Stomach (tissue), 4 donors: ENCODE measurements around the gene ADCY5.

Source experiments
- EP300 ChIP-seq: sonication (generic); formaldehyde crosslinking; IDR thresholded peaks from one replicate; pipeline ENCODE4 v1.6.1; 2017; ENCODE audit warnings: antibody characterized with exemption
- POLR2A ChIP-seq, 4 donors: fragments of 450-650 bp; IDR thresholded peaks; one replicate each; pipeline ENCODE4 v1.6.1; 2016; ENCODE audit warnings: antibody characterized with exemption in 4 of 4, control low read depth in 2 of 4, mild to moderate bottlenecking in 1 of 4, moderate library complexity in 1 of 4
- POLR2AphosphoS5 ChIP-seq, 3 donors: sonication (generic); formaldehyde crosslinking; IDR thresholded peaks; one replicate each; pipeline ENCODE4 v1.6.1; 2016; ENCODE audit warnings: antibody characterized with exemption in 3 of 3
- TF ChIP-seq, protein P1 (sequence below), 7 experiments: fragments of 450-650 bp in 4 of 7; fragments of 200-600 bp in 3 of 7; sonication (generic) in 3 of 7; IDR thresholded peaks; one replicate each; pipeline ENCODE4 v1.5.1; 2016 to 2019; ENCODE audit warnings: antibody characterized with exemption in 7 of 7, control low read depth in 2 of 7, mild to moderate bottlenecking in 1 of 7

DNA sequence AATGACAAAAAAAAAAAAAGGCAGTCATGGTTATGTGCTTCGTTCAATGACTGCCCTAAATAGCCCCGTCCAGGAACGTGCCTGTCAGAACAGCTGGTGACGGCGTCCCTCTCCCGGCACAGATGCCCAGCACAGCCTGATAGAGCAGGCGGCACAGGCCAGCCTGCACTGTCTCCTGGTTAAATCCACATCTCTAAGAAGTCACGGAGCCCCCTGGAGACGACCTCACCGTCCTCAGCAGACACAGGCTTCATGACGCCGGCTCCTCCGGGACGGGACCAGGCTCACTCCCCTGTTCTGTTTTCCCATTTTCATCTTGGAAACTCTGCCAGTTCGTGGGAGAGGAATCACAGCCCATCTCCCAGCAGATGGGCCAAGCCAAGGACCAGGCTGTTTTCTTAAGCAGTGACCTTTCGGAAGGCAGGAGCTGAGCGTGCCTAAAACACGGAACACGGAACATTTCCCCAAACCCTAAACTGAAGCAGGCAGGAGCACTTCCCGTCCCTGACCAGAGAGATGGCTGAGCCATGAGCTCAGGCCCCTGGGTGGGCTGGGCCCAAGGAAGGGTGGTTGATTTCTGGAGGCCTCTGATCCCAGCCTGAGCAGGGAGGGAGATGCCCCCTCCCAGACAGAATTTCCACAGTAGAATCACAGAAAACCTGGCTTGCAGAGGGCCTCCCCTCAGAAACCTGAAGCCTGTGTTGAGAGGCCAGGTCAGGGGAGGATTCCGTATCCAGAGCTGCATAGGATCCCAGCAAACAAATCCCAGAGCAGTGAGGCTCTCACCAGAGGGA lies 35.9 kb downstream of the ADCY5 start:
- TF ChIP-seq EP300 (peak; percentile 81), POLR2AphosphoS5 (IDR thresholded peaks at IDR 0.05) (peak; percentile 37 to 86 (median 52)), POLR2A (IDR thresholded peaks at IDR 0.05) (no peak)
- TF ChIP-seq, protein P1, sequence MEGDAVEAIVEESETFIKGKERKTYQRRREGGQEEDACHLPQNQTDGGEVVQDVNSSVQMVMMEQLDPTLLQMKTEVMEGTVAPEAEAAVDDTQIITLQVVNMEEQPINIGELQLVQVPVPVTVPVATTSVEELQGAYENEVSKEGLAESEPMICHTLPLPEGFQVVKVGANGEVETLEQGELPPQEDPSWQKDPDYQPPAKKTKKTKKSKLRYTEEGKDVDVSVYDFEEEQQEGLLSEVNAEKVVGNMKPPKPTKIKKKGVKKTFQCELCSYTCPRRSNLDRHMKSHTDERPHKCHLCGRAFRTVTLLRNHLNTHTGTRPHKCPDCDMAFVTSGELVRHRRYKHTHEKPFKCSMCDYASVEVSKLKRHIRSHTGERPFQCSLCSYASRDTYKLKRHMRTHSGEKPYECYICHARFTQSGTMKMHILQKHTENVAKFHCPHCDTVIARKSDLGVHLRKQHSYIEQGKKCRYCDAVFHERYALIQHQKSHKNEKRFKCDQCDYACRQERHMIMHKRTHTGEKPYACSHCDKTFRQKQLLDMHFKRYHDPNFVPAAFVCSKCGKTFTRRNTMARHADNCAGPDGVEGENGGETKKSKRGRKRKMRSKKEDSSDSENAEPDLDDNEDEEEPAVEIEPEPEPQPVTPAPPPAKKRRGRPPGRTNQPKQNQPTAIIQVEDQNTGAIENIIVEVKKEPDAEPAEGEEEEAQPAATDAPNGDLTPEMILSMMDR (IDR thresholded peaks at IDR 0.05) = no peak
